ENCODE results near the gene AMZ2. TPM values are rescaled to one million over a fixed set of nuclear protein-coding genes. Genes with fewer than 3 reads are reported as not detected.

AMZ2 gene
- polyA plus RNA-seq, 3 donors, result 74.0 to 80.2 (median 80.0) TPM

- DNase-seq, result no peak
Observed at GRCh38 chr17:68302666-68303065, 54.8 kb downstream of the AMZ2 start.

- no peak for DNase-seq
Observed at GRCh38 chr17:68304706-68305105, 56.9 kb downstream of the AMZ2 start.

- DNase-seq, result no peak
Observed at GRCh38 chr17:68305142-68305541, 57.3 kb downstream of the AMZ2 start.

Other genes starting within 250 kb of the AMZ2 start
- 100 to 1,000 TPM; 112 to 138 (median 115) TPM for gene KPNA2, start 212.3 kb upstream of the AMZ2 start, polyA plus RNA-seq (ENCODE audit: insufficient read length in 3 of 3)
- gene SLC16A6, start 43.1 kb downstream of the AMZ2 start, polyA plus RNA-seq (ENCODE audit: insufficient read length in 3 of 3), result under 1 TPM; 0.51 to 0.92 (median 0.68) TPM
- 1 to 10 TPM; 5.5 to 7.3 (median 6.4) TPM for gene ARSG, start 43.5 kb downstream of the AMZ2 start, polyA plus RNA-seq (ENCODE audit: insufficient read length in 3 of 3)
- 10 to 100 TPM; 28.4 to 36.2 (median 29.2) TPM for gene WIPI1, start 209.5 kb downstream of the AMZ2 start, polyA plus RNA-seq (ENCODE audit: insufficient read length in 3 of 3)

Measured in renal pelvis (tissue), 4 donors.